AG04450 (cell line): ENCODE measurements around the gene ARHGAP31. TPM values are rescaled to one million over a fixed set of nuclear protein-coding genes. Genes with fewer than 3 reads are reported as not detected.
A peak's percentile ranks its signal among the peaks of the same experiment; 100 is the strongest.

Experiments used
- CTCF ChIA-PET: fragments of 300-600, 350-600 bp; formaldehyde crosslinking; extraction: SDS; loops from one replicate; lab custom pipeline; 2022; ENCODE audit warnings: antibody characterized with exemption, inconsistent platforms; lab: Charles Lee
- POLR2A ChIA-PET: fragments of 350-600 bp; formaldehyde crosslinking; extraction: SDS; loops from one replicate; lab custom pipeline; 2021; ENCODE audit warnings: antibody characterized with exemption, inconsistent platforms; lab: Yijun Ruan, JAX
- DNase-seq: peaks from one replicate; pipeline ENCODE4 v3.0.0-alpha.2; 2011; ENCODE audit warnings: low read depth, low spot score
- H3K27ac ChIP-seq: one replicate; pipeline ENCODE4 v1.5.1; 2012; ENCODE audit warnings: low read depth, low read length, control low read depth
- H3K27me3 ChIP-seq: one replicate; pipeline ENCODE4 v1.6.0; 2012; ENCODE audit warnings: low read length; ENCODE audit not compliant: control insufficient read depth, insufficient read depth
- H3K4me3 ChIP-seq: 2 replicates; pipeline ENCODE4 v1.5.1; 2011; ENCODE audit warnings: mild to moderate bottlenecking, low read depth, low read length, control low read depth
- H3K9me3 ChIP-seq: 2 replicates; pipeline ENCODE4 v1.5.1; 2012; ENCODE audit warnings: low read length; ENCODE audit not compliant: control insufficient read depth, insufficient read depth
- polyA plus RNA-seq: library from polyadenylated mRNA; depleted of rRNA; stranded (reverse); fragments of >200 nt; gene quantifications from 2 replicates; pipeline ENCODE4 v1.2.3, GENCODE V29; 2011
- TF ChIP-seq, protein P1 (sequence below): IDR thresholded peaks from 2 replicates; pipeline ENCODE4 v1.5.1; 2011; ENCODE audit warnings: low read depth, low read length, control low read depth, inconsistent platforms

ARHGAP31 gene
- polyA plus RNA-seq, 1 experiment, result 14.1 TPM

DNA sequence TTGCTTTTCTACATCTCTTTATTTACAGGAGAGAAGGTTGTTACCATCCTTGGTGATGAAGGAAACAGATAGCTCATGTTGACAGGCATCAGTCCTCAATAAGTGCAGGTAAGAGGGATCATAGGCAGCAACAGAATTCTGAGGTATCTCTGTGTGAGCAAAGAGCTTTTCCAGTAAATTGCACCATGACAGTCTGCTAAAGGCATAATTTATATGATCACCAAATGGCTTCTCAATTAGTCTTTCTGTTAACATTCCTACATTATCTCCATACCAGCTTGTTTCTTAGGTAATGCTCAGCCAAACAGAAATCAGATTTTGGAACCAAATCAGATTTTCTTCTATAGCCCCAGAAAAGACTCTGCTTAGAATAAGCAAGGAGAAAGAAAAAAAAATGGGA, 3.6 kb upstream of the ARHGAP31 start:
- Histone ChIP-seq H3K4me3 (no peak overlapping the region), H3K27me3 (no peaks in the 10 kb centered on the region), H3K27ac (no peak overlapping the region), H3K9me3 (no peaks in the 10 kb centered on the region)
- TF ChIP-seq, protein P1, sequence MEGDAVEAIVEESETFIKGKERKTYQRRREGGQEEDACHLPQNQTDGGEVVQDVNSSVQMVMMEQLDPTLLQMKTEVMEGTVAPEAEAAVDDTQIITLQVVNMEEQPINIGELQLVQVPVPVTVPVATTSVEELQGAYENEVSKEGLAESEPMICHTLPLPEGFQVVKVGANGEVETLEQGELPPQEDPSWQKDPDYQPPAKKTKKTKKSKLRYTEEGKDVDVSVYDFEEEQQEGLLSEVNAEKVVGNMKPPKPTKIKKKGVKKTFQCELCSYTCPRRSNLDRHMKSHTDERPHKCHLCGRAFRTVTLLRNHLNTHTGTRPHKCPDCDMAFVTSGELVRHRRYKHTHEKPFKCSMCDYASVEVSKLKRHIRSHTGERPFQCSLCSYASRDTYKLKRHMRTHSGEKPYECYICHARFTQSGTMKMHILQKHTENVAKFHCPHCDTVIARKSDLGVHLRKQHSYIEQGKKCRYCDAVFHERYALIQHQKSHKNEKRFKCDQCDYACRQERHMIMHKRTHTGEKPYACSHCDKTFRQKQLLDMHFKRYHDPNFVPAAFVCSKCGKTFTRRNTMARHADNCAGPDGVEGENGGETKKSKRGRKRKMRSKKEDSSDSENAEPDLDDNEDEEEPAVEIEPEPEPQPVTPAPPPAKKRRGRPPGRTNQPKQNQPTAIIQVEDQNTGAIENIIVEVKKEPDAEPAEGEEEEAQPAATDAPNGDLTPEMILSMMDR, result no peak
- DNase-seq, result no peak
- ChIA-PET POLR2A (no interaction called here), CTCF (interaction anchor here (1.4 to 2.5 kb wide), 2 partner anchors 50 to 62 kb away, joined by 5 to 7 read pairs; partner anchors contain the start of gene B4GALT4)

DNA sequence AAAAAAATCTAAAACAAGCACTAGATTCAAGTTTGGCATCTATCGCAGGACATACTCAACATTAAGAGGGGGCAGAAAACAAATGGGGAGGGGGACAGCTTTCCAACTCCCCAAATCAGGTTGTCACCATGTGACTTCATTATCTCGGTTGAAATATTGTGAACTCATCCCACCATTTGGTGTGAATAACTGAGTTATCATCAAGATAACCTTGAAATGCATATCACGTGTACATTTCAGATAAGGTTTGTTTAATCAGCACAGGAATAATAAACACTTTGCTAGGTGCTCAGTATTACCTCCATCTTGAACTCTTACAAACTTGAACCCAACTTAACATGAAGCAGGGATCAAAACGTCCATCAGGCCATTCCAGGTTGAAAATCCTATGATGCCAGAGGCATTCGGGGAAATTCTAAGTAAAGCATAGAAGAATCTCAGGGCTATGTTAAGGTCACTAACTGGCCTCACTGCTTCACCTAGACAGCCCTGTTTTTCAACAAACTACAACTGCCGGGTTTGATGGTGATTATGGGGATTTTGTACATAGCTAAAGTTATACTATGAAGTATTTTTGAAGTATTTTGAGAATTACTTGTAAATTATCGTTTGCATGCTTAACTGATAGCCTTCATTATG, 3.0 kb upstream of the ARHGAP31 start:
- no peak overlapping the region for H3K4me3 ChIP-seq
- TF ChIP-seq, protein P1, result no peak
- POLR2A ChIA-PET, result no interaction called here
- CTCF ChIA-PET, result interaction anchor here (1.4 to 2.5 kb wide), 2 partner anchors 50 to 62 kb away, joined by 5 to 7 read pairs; partner anchors contain the start of gene B4GALT4
- H3K27me3 ChIP-seq, result no peaks in the 10 kb centered on the region
- DNase-seq, result no peak
- no peak overlapping the region for H3K27ac ChIP-seq
- H3K9me3 ChIP-seq, result no peaks in the 10 kb centered on the region

DNA sequence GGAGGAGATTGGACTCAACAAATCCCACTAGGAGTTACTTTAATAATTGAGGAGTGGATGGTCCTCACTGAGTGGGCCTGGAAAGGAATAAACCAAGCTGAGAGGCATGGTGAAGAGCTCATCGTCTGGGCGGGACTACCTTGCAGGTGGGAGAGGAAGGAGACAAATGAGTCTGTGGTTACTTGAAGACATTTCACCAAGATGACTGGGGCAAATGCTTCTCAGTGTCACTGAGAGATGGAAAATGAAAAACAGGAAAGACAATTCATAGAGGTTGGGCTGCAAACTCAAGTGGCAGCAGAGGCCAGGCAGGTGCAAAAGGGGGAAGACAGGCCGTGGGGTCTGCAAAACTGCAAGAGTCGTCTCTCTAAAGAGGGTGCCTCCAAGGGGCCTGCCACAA, 1.5 kb upstream of the ARHGAP31 start:
- no peak for DNase-seq
- TF ChIP-seq, protein P1, result no peak
- ChIA-PET CTCF (interaction anchor here (0.7 to 2.5 kb wide), 2 partner anchors 51 to 60 kb away, joined by 3 to 7 read pairs; no protein-coding TSS in a partner anchor), POLR2A (interaction anchor here (1.2 kb wide), 1 partner anchor 30 kb away, joined by 5 read pairs; no protein-coding TSS in a partner anchor)
- Histone ChIP-seq H3K9me3 (no peaks in the 10 kb centered on the region), H3K27ac (no peak overlapping the region), H3K27me3 (no peaks in the 10 kb centered on the region), H3K4me3 (no peak overlapping the region)

DNA sequence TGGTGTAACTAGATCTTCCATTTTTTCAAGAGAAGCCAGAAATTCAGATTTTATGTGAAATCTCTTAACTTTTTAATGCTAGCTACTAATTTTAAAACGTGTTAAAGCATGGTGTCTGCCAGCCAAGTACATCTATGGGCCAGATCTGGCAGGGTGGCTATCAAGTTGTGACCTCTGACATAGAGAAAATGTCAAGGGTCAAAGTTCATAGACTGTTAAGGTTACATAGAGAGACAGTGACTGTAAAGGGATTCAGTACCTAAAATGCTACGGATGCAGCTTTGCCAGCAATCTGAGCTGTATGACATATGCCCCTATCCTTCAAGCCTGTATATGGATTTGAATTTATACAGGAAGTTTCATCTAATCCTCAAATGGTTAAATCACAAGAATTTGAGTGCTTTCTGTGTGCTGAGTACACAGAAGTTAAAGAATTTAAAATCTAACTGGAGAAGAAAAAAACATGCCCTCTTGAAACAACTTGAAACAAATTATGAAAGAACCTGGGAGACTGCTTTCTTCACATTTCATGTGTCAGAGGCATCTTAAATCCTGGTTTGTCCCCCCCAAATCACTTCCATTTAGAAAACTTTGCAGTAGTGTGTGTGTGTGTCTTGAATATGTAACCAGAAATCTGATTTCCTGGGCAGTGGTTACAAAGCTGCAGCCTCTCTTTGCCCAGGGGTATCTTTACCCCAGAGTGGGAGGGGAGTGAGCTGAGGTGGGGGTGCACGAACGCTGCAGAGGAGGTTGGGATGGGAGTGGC, 895 bp upstream of the ARHGAP31 start:
- H3K27ac ChIP-seq, result peak overlapping the region; percentile 73
- DNase-seq, result no peak
- TF ChIP-seq, protein P1, result no peak
- peak overlapping the region; percentile 89 for H3K4me3 ChIP-seq
- ChIA-PET CTCF (interaction anchor here (1.6 kb wide), 1 partner anchor 60 kb away, joined by 5 read pairs; no protein-coding TSS in a partner anchor), POLR2A (interaction anchor here (1.2 to 2.0 kb wide), 4 partner anchors 29 to 170 kb away, joined by 3 to 12 read pairs (median 4); partner anchors contain the start of gene TMEM39A)
- no peaks in the 10 kb centered on the region for H3K9me3 ChIP-seq
- H3K27me3 ChIP-seq, result no peaks in the 10 kb centered on the region
